ENCODE results near the gene DNAH3.
"Not testable (repeated sequence)": the region's sequence is repeated elsewhere in the genome, so short reads cannot be mapped to it uniquely, and the experiment has no call there.

DNAH3 gene

DNA sequence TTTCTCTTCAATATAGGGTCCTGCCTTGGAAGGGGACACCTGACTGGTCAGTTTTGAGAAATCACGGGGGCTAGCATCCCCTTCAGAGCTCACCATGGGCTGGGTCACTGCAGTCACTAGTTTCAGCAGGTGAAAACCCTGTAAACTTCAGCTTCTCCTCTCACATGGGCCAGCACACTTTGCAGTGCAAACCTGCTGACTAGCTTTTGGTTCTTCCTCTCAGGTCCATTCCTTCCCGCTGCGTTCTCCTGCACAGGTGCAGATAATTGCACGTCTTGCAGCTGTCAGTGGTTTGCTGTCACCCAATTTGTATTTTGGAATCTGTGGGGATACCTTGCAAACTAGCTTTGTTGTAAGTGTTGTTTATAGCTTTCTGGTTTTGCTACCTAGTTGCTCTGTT is 154.9 kb downstream of the DNAH3 start:
- Histone ChIP-seq H3K36me3 (ENCODE audit: control insufficient read depth, insufficient read depth, low read length) (no peaks in the 10 kb centered on the region), H3K27ac (ENCODE audit: insufficient read depth, low read length, poor library complexity, severe bottlenecking) (no peak overlapping the region), H3K9me3 (ENCODE audit: control insufficient read depth, low read length) (no peaks in the 10 kb centered on the region), H3K4me3 (ENCODE audit: insufficient read depth, low read depth, low read length, poor library complexity, severe bottlenecking) (no peak overlapping the region), H3K27me3 (replicated peaks; ENCODE audit: control insufficient read depth, insufficient read depth, low read length, poor library complexity, severe bottlenecking) (no peaks in the 10 kb centered on the region), H3K4me1 (ENCODE audit: control insufficient read depth, insufficient read depth, low read length, poor library complexity, severe bottlenecking) (no peaks in the 10 kb centered on the region)
- no peak for DNase-seq

DNA sequence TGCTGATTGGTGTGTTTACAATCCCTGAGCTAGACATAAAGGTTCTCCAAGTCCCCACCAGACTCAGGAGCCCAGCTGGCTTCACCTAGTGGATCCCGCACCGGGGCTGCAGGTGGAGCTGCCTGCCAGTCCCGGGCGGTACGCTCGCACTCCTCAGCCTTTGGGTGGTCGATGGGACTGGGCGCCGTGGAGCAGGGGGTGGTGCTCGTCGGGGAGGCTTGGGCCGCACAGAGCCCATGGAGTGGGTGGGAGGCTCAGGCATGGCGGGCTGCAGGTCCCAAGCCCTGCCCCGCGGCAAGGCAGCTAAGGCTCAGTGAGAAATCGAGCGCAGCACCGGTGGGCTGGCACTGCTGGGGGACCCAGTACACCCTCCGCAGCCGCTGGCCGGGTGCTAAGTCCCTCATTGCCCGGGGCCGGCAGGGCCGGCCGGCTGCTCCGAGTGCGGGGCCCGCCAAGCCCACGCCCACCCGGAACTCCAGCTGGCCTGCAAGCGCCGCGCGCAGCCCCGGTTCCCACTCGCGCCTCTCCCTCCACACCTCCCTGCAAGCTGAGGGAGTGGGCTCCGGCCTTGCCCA is 161.1 kb downstream of the DNAH3 start:
- H3K27me3 ChIP-seq (replicated peaks; ENCODE audit: control insufficient read depth, insufficient read depth, low read length, poor library complexity, severe bottlenecking); H3K36me3 ChIP-seq (ENCODE audit: control insufficient read depth, insufficient read depth, low read length); H3K4me3 ChIP-seq (ENCODE audit: insufficient read depth, low read depth, low read length, poor library complexity, severe bottlenecking); H3K27ac ChIP-seq (ENCODE audit: insufficient read depth, low read length, poor library complexity, severe bottlenecking); H3K4me1 ChIP-seq (ENCODE audit: control insufficient read depth, insufficient read depth, low read length, poor library complexity, severe bottlenecking); DNase-seq; H3K9me3 ChIP-seq (ENCODE audit: control insufficient read depth, low read length): not testable (repeated sequence)

DNA sequence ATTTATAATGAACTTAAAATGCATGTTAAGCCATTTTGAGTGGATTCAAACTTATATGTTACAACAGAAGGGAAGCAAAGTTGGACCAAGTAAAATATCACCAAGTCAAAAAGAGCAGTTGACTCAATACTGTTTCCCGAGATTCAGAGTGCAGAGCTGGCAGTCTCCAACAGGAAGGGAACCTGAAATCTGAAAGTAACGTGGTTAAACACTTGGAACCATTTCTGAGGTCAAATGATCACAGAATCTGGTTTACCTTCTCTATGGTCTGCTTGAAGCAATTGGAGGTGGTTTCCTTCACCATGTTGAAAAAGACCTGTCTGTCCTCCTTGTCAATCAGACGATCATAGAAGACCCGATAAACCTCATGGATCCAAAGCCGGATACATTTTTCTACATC is 163.6 kb downstream of the DNAH3 start:
- Histone ChIP-seq H3K27me3 (replicated peaks; ENCODE audit: control insufficient read depth, insufficient read depth, low read length, poor library complexity, severe bottlenecking) (no peaks in the 10 kb centered on the region), H3K9me3 (ENCODE audit: control insufficient read depth, low read length) (no peaks in the 10 kb centered on the region), H3K36me3 (ENCODE audit: control insufficient read depth, insufficient read depth, low read length) (no peaks in the 10 kb centered on the region), H3K4me3 (ENCODE audit: insufficient read depth, low read depth, low read length, poor library complexity, severe bottlenecking) (no peak overlapping the region), H3K27ac (ENCODE audit: insufficient read depth, low read length, poor library complexity, severe bottlenecking) (no peak overlapping the region), H3K4me1 (ENCODE audit: control insufficient read depth, insufficient read depth, low read length, poor library complexity, severe bottlenecking) (no peaks in the 10 kb centered on the region)
- no peak for DNase-seq

DNA sequence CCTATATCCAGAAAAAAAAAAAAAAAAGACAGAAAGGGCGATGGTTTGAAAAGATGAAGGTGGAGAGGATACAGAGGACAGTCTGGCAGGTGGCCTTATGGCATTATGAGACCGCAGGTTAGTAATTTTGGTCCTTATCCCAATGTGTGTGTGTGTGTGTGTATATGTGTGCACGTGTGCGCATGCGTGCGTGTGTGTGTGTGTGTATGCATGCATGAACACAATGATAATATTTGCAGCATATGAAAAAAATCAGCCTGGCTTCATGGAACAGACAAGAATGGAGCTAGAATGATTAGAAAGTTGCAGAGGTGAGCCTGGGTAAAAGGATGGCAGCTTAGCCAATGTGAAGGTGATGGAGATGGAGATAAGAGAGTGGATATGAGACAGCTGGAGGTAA is 166.6 kb downstream of the DNAH3 start:
- Histone ChIP-seq H3K27ac (ENCODE audit: insufficient read depth, low read length, poor library complexity, severe bottlenecking) (no peak overlapping the region), H3K36me3 (ENCODE audit: control insufficient read depth, insufficient read depth, low read length) (no peaks in the 10 kb centered on the region), H3K4me3 (ENCODE audit: insufficient read depth, low read depth, low read length, poor library complexity, severe bottlenecking) (no peak overlapping the region), H3K9me3 (ENCODE audit: control insufficient read depth, low read length) (no peaks in the 10 kb centered on the region), H3K4me1 (ENCODE audit: control insufficient read depth, insufficient read depth, low read length, poor library complexity, severe bottlenecking) (no peaks in the 10 kb centered on the region), H3K27me3 (replicated peaks; ENCODE audit: control insufficient read depth, insufficient read depth, low read length, poor library complexity, severe bottlenecking) (no peaks in the 10 kb centered on the region)
- no peak for DNase-seq

DNA sequence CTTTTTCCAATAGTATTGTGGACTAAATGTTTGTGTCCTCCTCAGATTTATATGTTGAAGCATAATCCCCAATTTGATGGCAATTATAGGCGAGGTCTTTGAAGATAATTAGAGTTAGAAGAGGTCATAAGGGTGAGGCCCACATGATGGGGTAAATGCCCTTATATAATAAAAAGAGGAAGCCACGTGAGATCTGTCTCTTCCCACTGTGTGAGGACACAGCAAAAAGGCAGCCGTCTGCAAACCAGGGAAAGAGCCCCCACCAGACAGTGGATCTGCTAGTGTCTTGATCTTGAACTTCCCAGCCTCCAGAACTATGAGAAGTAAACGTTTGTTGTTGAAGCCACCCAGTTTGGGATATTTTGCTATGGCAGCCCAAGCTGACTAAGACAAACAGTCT is 174.1 kb downstream of the DNAH3 start:
- no peaks in the 10 kb centered on the region for H3K4me1 ChIP-seq (ENCODE audit: control insufficient read depth, insufficient read depth, low read length, poor library complexity, severe bottlenecking)

DNA sequence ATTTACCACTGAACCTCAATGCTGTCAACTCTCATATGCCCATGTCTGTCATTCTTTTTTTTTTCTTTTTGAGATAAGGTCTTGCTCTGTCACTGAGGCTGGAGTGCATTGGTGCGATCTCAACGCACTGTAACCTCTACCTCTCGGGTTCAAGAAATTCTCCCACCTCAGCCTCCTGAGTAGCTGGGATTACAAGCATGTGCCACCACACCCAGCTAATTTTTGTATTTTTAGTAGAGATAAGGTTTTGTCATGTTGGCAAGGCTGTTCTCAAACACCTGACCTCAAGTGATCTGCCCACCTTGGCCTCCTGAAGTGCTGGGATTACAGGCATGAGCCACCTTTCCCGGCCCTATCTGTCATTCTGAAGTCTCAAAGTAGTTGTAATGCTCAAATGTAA is 177.4 kb downstream of the DNAH3 start:
- not testable (repeated sequence) for H3K4me1 ChIP-seq (ENCODE audit: control insufficient read depth, insufficient read depth, low read length, poor library complexity, severe bottlenecking); DNase-seq; H3K27ac ChIP-seq (ENCODE audit: insufficient read depth, low read length, poor library complexity, severe bottlenecking); H3K4me3 ChIP-seq (ENCODE audit: insufficient read depth, low read depth, low read length, poor library complexity, severe bottlenecking); H3K27me3 ChIP-seq (replicated peaks; ENCODE audit: control insufficient read depth, insufficient read depth, low read length, poor library complexity, severe bottlenecking); H3K9me3 ChIP-seq (ENCODE audit: control insufficient read depth, low read length); H3K36me3 ChIP-seq (ENCODE audit: control insufficient read depth, insufficient read depth, low read length)

More for the DNA sequence above, 174.1 kb downstream of the DNAH3 start:
- Histone ChIP-seq H3K4me3 (ENCODE audit: insufficient read depth, low read depth, low read length, poor library complexity, severe bottlenecking) (no peak overlapping the region), H3K9me3 (ENCODE audit: control insufficient read depth, low read length) (no peaks in the 10 kb centered on the region), H3K27me3 (replicated peaks; ENCODE audit: control insufficient read depth, insufficient read depth, low read length, poor library complexity, severe bottlenecking) (no peaks in the 10 kb centered on the region), H3K36me3 (ENCODE audit: control insufficient read depth, insufficient read depth, low read length) (no peaks in the 10 kb centered on the region), H3K27ac (ENCODE audit: insufficient read depth, low read length, poor library complexity, severe bottlenecking) (no peak overlapping the region)
- DNase-seq, result no peak

DNA sequence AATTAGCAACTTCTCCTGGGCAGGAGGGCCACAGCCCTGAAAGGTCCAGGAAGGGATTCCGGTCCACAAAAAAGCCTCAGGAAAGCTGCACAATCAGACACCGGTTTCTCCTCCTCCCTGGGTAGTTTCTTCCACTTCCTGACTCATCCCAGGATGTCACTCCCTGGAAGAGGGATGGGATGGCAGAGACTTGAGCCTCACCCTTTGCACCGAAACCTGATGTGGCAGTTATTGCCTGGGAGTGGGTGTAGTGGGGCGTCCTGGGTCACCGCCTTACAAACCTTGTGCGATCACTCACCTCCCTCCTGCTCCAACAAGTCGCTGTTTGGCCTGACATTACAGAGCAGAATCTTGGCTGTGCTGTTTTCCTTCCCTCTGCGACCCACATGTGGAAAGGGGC is 179.2 kb downstream of the DNAH3 start:
- no peak for DNase-seq
- Histone ChIP-seq H3K4me1 (ENCODE audit: control insufficient read depth, insufficient read depth, low read length, poor library complexity, severe bottlenecking) (no peaks in the 10 kb centered on the region), H3K4me3 (ENCODE audit: insufficient read depth, low read depth, low read length, poor library complexity, severe bottlenecking) (no peak overlapping the region), H3K36me3 (ENCODE audit: control insufficient read depth, insufficient read depth, low read length) (no peaks in the 10 kb centered on the region), H3K27ac (ENCODE audit: insufficient read depth, low read length, poor library complexity, severe bottlenecking) (no peak overlapping the region), H3K27me3 (replicated peaks; ENCODE audit: control insufficient read depth, insufficient read depth, low read length, poor library complexity, severe bottlenecking) (no peaks in the 10 kb centered on the region), H3K9me3 (ENCODE audit: control insufficient read depth, low read length) (no peaks in the 10 kb centered on the region)

DNA sequence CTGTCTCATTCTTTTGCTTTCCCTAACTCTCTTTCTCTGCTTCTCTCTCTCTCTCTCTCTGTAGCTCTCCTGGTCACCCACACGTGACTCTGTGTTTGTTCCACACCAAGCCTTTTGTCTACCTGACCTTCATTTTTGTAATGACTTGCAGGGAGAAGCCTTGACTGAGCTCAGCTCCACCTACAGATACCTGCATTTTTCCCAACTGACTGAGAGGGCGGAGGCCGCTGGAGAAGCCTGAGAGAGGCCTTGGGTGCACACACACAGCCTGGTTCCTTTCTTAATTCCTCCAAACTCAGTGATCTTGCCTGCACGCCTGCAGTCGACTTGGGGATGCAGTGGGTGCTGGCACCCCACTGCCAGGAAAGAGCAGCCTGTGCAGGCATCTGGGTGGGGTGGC is 181.3 kb downstream of the DNAH3 start:
- no peak for DNase-seq
- Histone ChIP-seq H3K9me3 (ENCODE audit: control insufficient read depth, low read length) (no peaks in the 10 kb centered on the region), H3K36me3 (ENCODE audit: control insufficient read depth, insufficient read depth, low read length) (no peaks in the 10 kb centered on the region), H3K27ac (ENCODE audit: insufficient read depth, low read length, poor library complexity, severe bottlenecking) (no peak overlapping the region), H3K27me3 (replicated peaks; ENCODE audit: control insufficient read depth, insufficient read depth, low read length, poor library complexity, severe bottlenecking) (no peaks in the 10 kb centered on the region), H3K4me1 (ENCODE audit: control insufficient read depth, insufficient read depth, low read length, poor library complexity, severe bottlenecking) (no peaks in the 10 kb centered on the region), H3K4me3 (ENCODE audit: insufficient read depth, low read depth, low read length, poor library complexity, severe bottlenecking) (no peak overlapping the region)

DNA sequence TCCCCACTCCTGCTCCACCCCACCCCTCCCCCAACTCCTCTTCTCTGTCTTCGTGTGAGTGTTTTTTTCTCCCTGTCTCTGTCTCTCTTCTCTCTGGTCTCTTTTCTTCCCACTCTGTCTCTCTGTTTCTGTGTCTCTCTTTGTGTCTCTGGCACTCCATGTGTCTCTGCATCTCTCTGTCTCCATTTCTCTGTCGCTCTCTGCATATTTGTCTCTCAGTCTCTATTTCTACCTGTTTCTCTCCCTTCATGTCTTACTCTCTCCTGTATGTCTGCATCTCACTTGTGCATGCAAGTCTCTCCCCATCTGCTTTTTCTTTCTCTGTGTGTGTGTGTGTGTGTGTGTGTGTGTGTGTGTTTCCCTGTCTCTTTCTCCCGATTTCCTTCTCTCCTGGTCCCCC is 181.9 kb downstream of the DNAH3 start:
- Histone ChIP-seq H3K27ac (ENCODE audit: insufficient read depth, low read length, poor library complexity, severe bottlenecking) (no peak overlapping the region), H3K9me3 (ENCODE audit: control insufficient read depth, low read length) (no peaks in the 10 kb centered on the region), H3K27me3 (replicated peaks; ENCODE audit: control insufficient read depth, insufficient read depth, low read length, poor library complexity, severe bottlenecking) (no peaks in the 10 kb centered on the region), H3K36me3 (ENCODE audit: control insufficient read depth, insufficient read depth, low read length) (no peaks in the 10 kb centered on the region), H3K4me3 (ENCODE audit: insufficient read depth, low read depth, low read length, poor library complexity, severe bottlenecking) (no peak overlapping the region), H3K4me1 (ENCODE audit: control insufficient read depth, insufficient read depth, low read length, poor library complexity, severe bottlenecking) (no peaks in the 10 kb centered on the region)
- no peak for DNase-seq

DNA sequence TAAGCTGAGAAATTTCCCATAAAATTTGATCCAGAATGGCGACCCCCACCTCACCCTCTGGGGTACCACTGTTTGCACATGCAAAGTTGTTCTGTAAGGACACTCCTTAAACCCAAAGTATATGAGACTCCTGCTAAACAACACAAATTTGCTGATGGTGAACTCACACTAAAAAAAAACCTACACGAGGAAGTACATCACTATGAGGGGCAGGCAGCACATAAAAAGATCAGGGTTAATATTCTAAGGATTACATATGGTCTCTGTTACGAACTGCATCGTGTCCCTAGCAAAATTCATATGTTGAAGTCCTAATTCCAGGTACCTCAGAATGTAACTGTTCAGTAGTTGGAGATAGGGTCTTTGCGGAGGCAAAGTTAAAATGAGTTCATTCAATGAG is 189.7 kb downstream of the DNAH3 start:
- no peak overlapping the region for H3K4me3 ChIP-seq (ENCODE audit: insufficient read depth, low read depth, low read length, poor library complexity, severe bottlenecking)
- H3K9me3 ChIP-seq (ENCODE audit: control insufficient read depth, low read length), result no peaks in the 10 kb centered on the region
- DNase-seq, result no peak
- no peaks in the 10 kb centered on the region for H3K27me3 ChIP-seq (replicated peaks; ENCODE audit: control insufficient read depth, insufficient read depth, low read length, poor library complexity, severe bottlenecking)
- no peaks in the 10 kb centered on the region for H3K4me1 ChIP-seq (ENCODE audit: control insufficient read depth, insufficient read depth, low read length, poor library complexity, severe bottlenecking)
- H3K36me3 ChIP-seq (ENCODE audit: control insufficient read depth, insufficient read depth, low read length), result no peaks in the 10 kb centered on the region
- H3K27ac ChIP-seq (ENCODE audit: insufficient read depth, low read length, poor library complexity, severe bottlenecking), result no peak overlapping the region

DNA sequence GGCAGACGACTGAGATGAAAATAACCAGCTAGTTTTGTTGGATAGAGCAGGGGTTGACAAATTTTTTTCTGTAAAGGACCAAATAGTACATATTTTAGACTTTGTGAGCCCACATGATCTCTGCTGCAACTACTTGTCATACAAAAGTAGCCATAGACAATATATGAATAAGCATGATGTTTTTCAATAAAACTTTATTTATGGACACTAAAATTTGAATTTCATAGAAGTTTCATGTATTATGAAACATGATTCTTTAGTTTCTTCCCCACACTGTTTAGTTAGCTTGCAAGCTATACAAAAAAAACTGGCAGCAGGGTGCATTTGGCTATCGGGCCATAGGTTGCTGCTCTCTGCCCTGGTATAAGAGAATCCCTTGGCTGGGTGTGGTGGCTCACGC is 193.5 kb downstream of the DNAH3 start:
- Histone ChIP-seq H3K27ac (ENCODE audit: insufficient read depth, low read length, poor library complexity, severe bottlenecking) (no peak overlapping the region), H3K27me3 (replicated peaks; ENCODE audit: control insufficient read depth, insufficient read depth, low read length, poor library complexity, severe bottlenecking) (no peaks in the 10 kb centered on the region), H3K36me3 (ENCODE audit: control insufficient read depth, insufficient read depth, low read length) (no peaks in the 10 kb centered on the region), H3K4me1 (ENCODE audit: control insufficient read depth, insufficient read depth, low read length, poor library complexity, severe bottlenecking) (no peaks in the 10 kb centered on the region), H3K4me3 (ENCODE audit: insufficient read depth, low read depth, low read length, poor library complexity, severe bottlenecking) (no peak overlapping the region), H3K9me3 (ENCODE audit: control insufficient read depth, low read length) (no peaks in the 10 kb centered on the region)
- DNase-seq, result no peak

Measured in effector memory CD4-positive, alpha-beta T cell (primary cell).